ENCODE results near the gene GJA4.

GRCh38 chr1:34744851-34745250, 47.9 kb upstream of the GJA4 start:
- TF ChIP-seq CTCF (IDR thresholded peaks at IDR 0.05 in 4 of 5, conservative IDR thresholded peaks at IDR 0.05 in 1 of 5) (no peak), POLR2A (IDR thresholded peaks at IDR 0.05) (no peak)

Data from gastrocnemius medialis (tissue), 4 donors.